GM23338 (cell line): Measurements from ENCODE around the gene MAPK8.

Experiments
- CREB1 ChIP-seq: fragments of 250-450 bp; sonication (Bioruptor Pico); IDR thresholded peaks from 2 replicates; pipeline ENCODE4 v1.5.0; 2020; ENCODE audit warnings: low read depth, mild to moderate bottlenecking, moderate library complexity
- EZH2 ChIP-seq: fragments of 200-600 bp; sonication (generic); IDR thresholded peaks from one replicate; pipeline ENCODE4 v1.8.0; 2017; ENCODE audit warnings: antibody characterized with exemption, mild to moderate bottlenecking, low read depth; ENCODE audit not compliant: unreplicated experiment
- EZH2phosphoT487 ChIP-seq: fragments of 200-600 bp; sonication (generic); IDR thresholded peaks from one replicate; pipeline ENCODE4 v1.8.1; 2018; ENCODE audit warnings: antibody characterized with exemption; ENCODE audit not compliant: unreplicated experiment
- JUNB ChIP-seq: IDR thresholded peaks from one replicate; pipeline ENCODE4 v1.6.1; 2016; ENCODE audit warnings: antibody characterized with exemption; ENCODE audit not compliant: unreplicated experiment
- NANOG ChIP-seq: IDR thresholded peaks from 2 replicates; pipeline ENCODE4 v1.6.1; 2016; ENCODE audit warnings: antibody characterized with exemption, borderline replicate concordance
- POLR2AphosphoS5 ChIP-seq: IDR thresholded peaks from 2 replicates; pipeline ENCODE4 v1.6.1; 2016; ENCODE audit warnings: antibody characterized with exemption, low read depth
- STAT1 ChIP-seq: IDR thresholded peaks from one replicate; pipeline ENCODE4 v1.6.1; 2016; ENCODE audit warnings: antibody characterized with exemption; ENCODE audit not compliant: unreplicated experiment
- ZNF114 ChIP-seq: fragments of 250-450 bp; sonication (Bioruptor Pico); IDR thresholded peaks from 2 replicates; pipeline ENCODE4 v1.5.0; 2020; ENCODE audit warnings: mild to moderate bottlenecking, moderate library complexity
- TF ChIP-seq, protein P1 (sequence below): IDR thresholded peaks from 2 replicates; pipeline ENCODE4 v1.6.1; 2016; ENCODE audit warnings: antibody characterized with exemption
- TF ChIP-seq, protein P2 (sequence below), 2 experiments: fragments of 200-600 bp in 1 of 2; sonication (generic) in 1 of 2; conservative IDR thresholded peaks; 2 replicates each; pipeline versions ENCODE4 v1.5.1 to v1.6.1; 2016 to 2017; ENCODE audit warnings: antibody characterized with exemption in 2 of 2, low read depth in 2 of 2, mild to moderate bottlenecking in 2 of 2, moderate library complexity in 1 of 2
- TF ChIP-seq, protein P3 (sequence below): IDR thresholded peaks from one replicate; pipeline ENCODE4 v1.6.1; 2018; ENCODE audit warnings: antibody characterized with exemption; ENCODE audit not compliant: unreplicated experiment

DNA sequence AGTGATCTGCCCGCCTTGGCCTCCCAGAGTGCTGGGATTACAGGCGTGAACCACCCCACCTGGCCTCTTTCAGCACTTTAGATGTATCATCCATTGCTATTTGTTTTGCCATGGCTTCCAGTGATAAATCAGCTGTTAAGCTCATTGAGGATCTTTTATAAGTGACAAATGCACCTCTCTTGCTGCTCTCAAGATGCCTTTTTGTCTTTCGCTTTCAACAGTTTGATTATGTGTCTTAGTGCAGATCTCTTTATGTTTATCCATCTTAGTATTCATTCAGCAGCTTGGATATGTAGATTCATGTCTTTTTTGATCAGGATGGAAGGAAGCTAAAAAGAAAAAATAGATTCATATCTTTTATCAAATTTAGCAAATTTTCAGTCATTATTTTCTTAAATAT, 105.6 kb downstream of the MAPK8 start:
- TF ChIP-seq EZH2 (no peak), NANOG (no peak), POLR2AphosphoS5 (no peak), EZH2phosphoT487 (no peak), JUNB (no peak), CREB1 (CRISPR knock-in tag) (no peak), ZNF114 (CRISPR knock-in tag) (no peak), STAT1 (no peak)
- TF ChIP-seq, protein P1, sequence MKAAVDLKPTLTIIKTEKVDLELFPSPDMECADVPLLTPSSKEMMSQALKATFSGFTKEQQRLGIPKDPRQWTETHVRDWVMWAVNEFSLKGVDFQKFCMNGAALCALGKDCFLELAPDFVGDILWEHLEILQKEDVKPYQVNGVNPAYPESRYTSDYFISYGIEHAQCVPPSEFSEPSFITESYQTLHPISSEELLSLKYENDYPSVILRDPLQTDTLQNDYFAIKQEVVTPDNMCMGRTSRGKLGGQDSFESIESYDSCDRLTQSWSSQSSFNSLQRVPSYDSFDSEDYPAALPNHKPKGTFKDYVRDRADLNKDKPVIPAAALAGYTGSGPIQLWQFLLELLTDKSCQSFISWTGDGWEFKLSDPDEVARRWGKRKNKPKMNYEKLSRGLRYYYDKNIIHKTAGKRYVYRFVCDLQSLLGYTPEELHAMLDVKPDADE: no peak
- TF ChIP-seq, protein P2, sequence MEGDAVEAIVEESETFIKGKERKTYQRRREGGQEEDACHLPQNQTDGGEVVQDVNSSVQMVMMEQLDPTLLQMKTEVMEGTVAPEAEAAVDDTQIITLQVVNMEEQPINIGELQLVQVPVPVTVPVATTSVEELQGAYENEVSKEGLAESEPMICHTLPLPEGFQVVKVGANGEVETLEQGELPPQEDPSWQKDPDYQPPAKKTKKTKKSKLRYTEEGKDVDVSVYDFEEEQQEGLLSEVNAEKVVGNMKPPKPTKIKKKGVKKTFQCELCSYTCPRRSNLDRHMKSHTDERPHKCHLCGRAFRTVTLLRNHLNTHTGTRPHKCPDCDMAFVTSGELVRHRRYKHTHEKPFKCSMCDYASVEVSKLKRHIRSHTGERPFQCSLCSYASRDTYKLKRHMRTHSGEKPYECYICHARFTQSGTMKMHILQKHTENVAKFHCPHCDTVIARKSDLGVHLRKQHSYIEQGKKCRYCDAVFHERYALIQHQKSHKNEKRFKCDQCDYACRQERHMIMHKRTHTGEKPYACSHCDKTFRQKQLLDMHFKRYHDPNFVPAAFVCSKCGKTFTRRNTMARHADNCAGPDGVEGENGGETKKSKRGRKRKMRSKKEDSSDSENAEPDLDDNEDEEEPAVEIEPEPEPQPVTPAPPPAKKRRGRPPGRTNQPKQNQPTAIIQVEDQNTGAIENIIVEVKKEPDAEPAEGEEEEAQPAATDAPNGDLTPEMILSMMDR (conservative IDR thresholded peaks at IDR 0.05; ENCODE audit: low read depth in 2 of 2): no peak
- TF ChIP-seq, protein P3, sequence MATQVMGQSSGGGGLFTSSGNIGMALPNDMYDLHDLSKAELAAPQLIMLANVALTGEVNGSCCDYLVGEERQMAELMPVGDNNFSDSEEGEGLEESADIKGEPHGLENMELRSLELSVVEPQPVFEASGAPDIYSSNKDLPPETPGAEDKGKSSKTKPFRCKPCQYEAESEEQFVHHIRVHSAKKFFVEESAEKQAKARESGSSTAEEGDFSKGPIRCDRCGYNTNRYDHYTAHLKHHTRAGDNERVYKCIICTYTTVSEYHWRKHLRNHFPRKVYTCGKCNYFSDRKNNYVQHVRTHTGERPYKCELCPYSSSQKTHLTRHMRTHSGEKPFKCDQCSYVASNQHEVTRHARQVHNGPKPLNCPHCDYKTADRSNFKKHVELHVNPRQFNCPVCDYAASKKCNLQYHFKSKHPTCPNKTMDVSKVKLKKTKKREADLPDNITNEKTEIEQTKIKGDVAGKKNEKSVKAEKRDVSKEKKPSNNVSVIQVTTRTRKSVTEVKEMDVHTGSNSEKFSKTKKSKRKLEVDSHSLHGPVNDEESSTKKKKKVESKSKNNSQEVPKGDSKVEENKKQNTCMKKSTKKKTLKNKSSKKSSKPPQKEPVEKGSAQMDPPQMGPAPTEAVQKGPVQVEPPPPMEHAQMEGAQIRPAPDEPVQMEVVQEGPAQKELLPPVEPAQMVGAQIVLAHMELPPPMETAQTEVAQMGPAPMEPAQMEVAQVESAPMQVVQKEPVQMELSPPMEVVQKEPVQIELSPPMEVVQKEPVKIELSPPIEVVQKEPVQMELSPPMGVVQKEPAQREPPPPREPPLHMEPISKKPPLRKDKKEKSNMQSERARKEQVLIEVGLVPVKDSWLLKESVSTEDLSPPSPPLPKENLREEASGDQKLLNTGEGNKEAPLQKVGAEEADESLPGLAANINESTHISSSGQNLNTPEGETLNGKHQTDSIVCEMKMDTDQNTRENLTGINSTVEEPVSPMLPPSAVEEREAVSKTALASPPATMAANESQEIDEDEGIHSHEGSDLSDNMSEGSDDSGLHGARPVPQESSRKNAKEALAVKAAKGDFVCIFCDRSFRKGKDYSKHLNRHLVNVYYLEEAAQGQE: no peak
